B cell (primary cell): ENCODE data around the gene CRMP1. TPM values are rescaled to one million over a fixed set of nuclear protein-coding genes. Genes with fewer than 3 reads are reported as not detected.

Experiments
- ATAC-seq: fragments of 200-7000 bp; cut with Tn5 transposase; one replicate; pipeline ENCODE4 v1.10.0; 2021; ENCODE audit warnings: low read depth, mild to moderate bottlenecking, moderate number of reproducible peaks, moderate library complexity
- CTCF ChIA-PET: fragments of 350-600 bp; sonication (Branson Sonifier 250); formaldehyde crosslinking; loops from one replicate; lab custom pipeline; 2021; ENCODE audit warnings: antibody characterized with exemption, inconsistent platforms; lab: Charles Lee
- POLR2A ChIA-PET: fragments of 350-600 bp; sonication (Branson Sonifier 250); formaldehyde crosslinking; loops from one replicate; lab custom pipeline; 2021; ENCODE audit warnings: antibody characterized with exemption; lab: Charles Lee
- DNase-seq: peaks from one replicate; pipeline ENCODE4 v3.0.0; 2013
- H2AFZ ChIP-seq: 2 replicates; pipeline ENCODE4 v1.6.1; 2012; ENCODE audit warnings: mild to moderate bottlenecking, low read depth, low read length; ENCODE audit not compliant: insufficient read depth, poor library complexity, severe bottlenecking
- H3K27ac ChIP-seq, 2 donors: 1 replicate in 1 of 2; 2 replicates in 1 of 2; pipeline ENCODE4 v1.5.1; 2012 to 2013; ENCODE audit warnings: low read length in 2 of 2, mild to moderate bottlenecking in 2 of 2, moderate library complexity in 1 of 2
- H3K27me3 ChIP-seq, 4 experiments: fragments of 200-600 bp in 1 of 4; sonication (generic) in 1 of 4; replicated peaks in 1 of 4; 1 replicate in 2 of 4; 2 replicates in 2 of 4; pipeline versions ENCODE4 v1.6.1 to v1.7.0; 2013 to 2016; ENCODE audit warnings: low read length in 3 of 4, mild to moderate bottlenecking in 2 of 4, mixed read lengths in 1 of 4, moderate library complexity in 1 of 4; ENCODE audit not compliant: insufficient read depth in 4 of 4, control insufficient read depth in 3 of 4; ENCODE audit errors: control extremely low read depth in 1 of 4
- H3K36me3 ChIP-seq, 2 experiments: replicated peaks in 1 of 2; 1 replicate in 1 of 2; 2 replicates in 1 of 2; pipeline versions ENCODE4 v1.6.1 to v1.7.1; 2013; ENCODE audit warnings: low read length in 1 of 2; ENCODE audit not compliant: insufficient read depth in 2 of 2, control insufficient read depth in 1 of 2; ENCODE audit errors: control extremely low read depth in 1 of 2, extremely low read depth in 1 of 2
- H3K4me1 ChIP-seq, 2 donors: fragments of 200-600 bp in 1 of 2; sonication (generic) in 1 of 2; 1 replicate in 1 of 2; 2 replicates in 1 of 2; pipeline versions ENCODE4 v1.5.1 to v1.6.1; 2013 to 2017; ENCODE audit warnings: low read length in 2 of 2; ENCODE audit not compliant: control insufficient read depth in 2 of 2, insufficient read depth in 2 of 2
- H3K4me2 ChIP-seq: replicated peaks from 2 replicates; pipeline ENCODE3; 2012; ENCODE audit warnings: mild to moderate bottlenecking, low read depth, low read length; ENCODE audit not compliant: poor library complexity, severe bottlenecking
- H3K4me3 ChIP-seq, 5 experiments: fragments of 200-600 bp in 1 of 5; sonication (generic) in 1 of 5; 1 replicate in 3 of 5; 2 replicates in 2 of 5; pipeline versions ENCODE4 v1.5.1 to v1.7.0; 2011 to 2016; ENCODE audit warnings: low read length in 4 of 5, mild to moderate bottlenecking in 4 of 5, low read depth in 2 of 5, control low read depth in 1 of 5, moderate library complexity in 1 of 5; ENCODE audit not compliant: insufficient read depth in 1 of 5; ENCODE audit errors: control extremely low read depth in 1 of 5, extremely low read depth in 1 of 5
- H3K79me2 ChIP-seq: fragments of 200-600 bp; sonication (generic); one replicate; pipeline ENCODE4 v1.6.0; 2016; ENCODE audit warnings: low read length; ENCODE audit not compliant: control insufficient read depth, insufficient read depth
- H3K9ac ChIP-seq: fragments of 200-600 bp; sonication (generic); 2 replicates; pipeline ENCODE4 v1.6.1; 2017; ENCODE audit warnings: mild to moderate bottlenecking, low read length, moderate library complexity
- H3K9me3 ChIP-seq, 3 donors: one replicate each; pipeline versions ENCODE4 v1.6.1 to v1.7.1; 2013; ENCODE audit warnings: low read length in 2 of 3; ENCODE audit not compliant: control insufficient read depth in 2 of 3, insufficient read depth in 1 of 3; ENCODE audit errors: control extremely low read depth in 1 of 3
- H4K20me1 ChIP-seq: 2 replicates; pipeline ENCODE4 v1.6.0; 2012; ENCODE audit warnings: mild to moderate bottlenecking, low read length; ENCODE audit not compliant: insufficient read depth, control insufficient read depth, poor library complexity, severe bottlenecking
- H3K27ac Mint-ChIP-seq: one replicate; pipeline ENCODE4 v1.8.0; 2021; ENCODE audit warnings: mixed read lengths
- H3K27me3 Mint-ChIP-seq: one replicate; pipeline ENCODE4 v1.8.0; 2021; ENCODE audit warnings: mixed read lengths
- H3K4me1 Mint-ChIP-seq: one replicate; pipeline ENCODE4 v1.8.0; 2021; ENCODE audit warnings: mixed read lengths
- H3K4me3 Mint-ChIP-seq: one replicate; pipeline ENCODE4 v1.8.0; 2021; ENCODE audit warnings: mixed read lengths
- H3K9me3 Mint-ChIP-seq: one replicate; pipeline ENCODE4 v1.8.0; 2022; ENCODE audit warnings: mixed read lengths; ENCODE audit not compliant: insufficient read depth
- EZH2 ChIP-seq: IDR thresholded peaks from 2 replicates; pipeline ENCODE4 v1.6.1; 2012; ENCODE audit warnings: borderline replicate concordance, low read depth, mild to moderate bottlenecking, moderate library complexity, low read length; ENCODE audit not compliant: insufficient read depth, poor library complexity, severe bottlenecking
- WGBS: methylation state at CpG from one replicate; pipeline ENCODE4 v1.1.5; 2013; ENCODE audit warnings: missing lambda C conversion rate; ENCODE audit not compliant: insufficient coverage; 5-methylcytosine and 5-hydroxymethylcytosine counted together
- intact Hi-C: fragments of 100-400 bp; cut with micrococcal nuclease; formaldehyde crosslinking; loops from one replicate; pipeline ENCODE4 v1.10.0; 2022
- polyA plus RNA-seq: library from polyadenylated mRNA; depleted of rRNA; stranded (reverse); fragments of >200 nt; gene quantifications from 2 replicates; pipeline ENCODE4 v1.2.3, GENCODE V29; 2012
- total RNA-seq, 2 donors: library from RNA; stranded (reverse); fragments of 120-200 nt in 1 of 2; gene quantifications; 1 replicate in 1 of 2; 2 replicates in 1 of 2; pipeline versions ENCODE4 v1.2.3 to v1.2.4, GENCODE V29; 2013 to 2022
- TF ChIP-seq, protein P1 (sequence below): fragments of 200-600 bp; IDR thresholded peaks from one replicate; pipeline ENCODE4 v1.8.0; 2022; ENCODE audit warnings: antibody characterized with exemption, mild to moderate bottlenecking

Gene CRMP1
- total and polyA plus RNA-seq, 2 donors (not counting 1 experiment from before 2014, with no cell fraction given): 0.13 TPM; not detected in 1

GRCh38 chr4:5877392-5877791 is 15.5 kb downstream of the CRMP1 start:
- POLR2A ChIA-PET: no interaction called here
- DNase-seq: no peak
- H3K9me3 Mint-ChIP-seq: no peaks in the 10 kb centered on the region

DNA sequence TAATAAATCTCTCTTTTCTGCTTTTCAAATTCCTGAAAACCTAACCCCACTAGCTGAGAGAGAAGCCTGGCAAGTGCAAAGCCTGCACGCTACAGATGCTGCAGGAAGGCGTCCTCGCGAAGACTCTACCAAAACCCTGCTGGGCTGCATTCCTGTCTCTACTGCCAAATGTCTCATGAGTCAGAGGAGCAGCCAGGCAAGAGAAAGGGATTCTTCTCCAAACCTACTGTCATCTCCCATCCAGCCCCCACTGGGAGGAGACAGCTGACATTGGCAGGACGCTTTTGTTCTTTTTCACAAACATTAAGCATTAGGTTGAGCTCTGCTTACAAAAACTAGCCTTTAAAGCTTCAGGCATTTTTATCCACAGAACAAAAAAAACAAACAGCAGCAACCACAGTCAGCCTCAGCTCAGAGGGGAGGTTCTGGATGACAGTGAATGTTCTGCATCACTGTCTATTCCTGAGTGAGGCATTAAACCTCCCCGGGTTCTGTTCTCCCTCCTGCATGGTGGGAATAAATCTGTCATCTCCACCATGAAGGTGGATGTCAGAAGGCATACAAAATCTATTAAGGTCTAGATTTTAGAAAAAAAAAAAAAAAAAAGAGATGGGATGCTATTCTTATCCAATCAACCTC is 18.0 kb downstream of the CRMP1 start:
- DNase-seq (no peak), ATAC-seq (no peak)
- no peaks in the 10 kb centered on the region for H3K79me2 ChIP-seq
- POLR2A ChIA-PET: no interaction called here
- H3K4me2 ChIP-seq: no peak overlapping the region
- no peak overlapping the region for H3K4me3 ChIP-seq
- TF ChIP-seq, protein P1, sequence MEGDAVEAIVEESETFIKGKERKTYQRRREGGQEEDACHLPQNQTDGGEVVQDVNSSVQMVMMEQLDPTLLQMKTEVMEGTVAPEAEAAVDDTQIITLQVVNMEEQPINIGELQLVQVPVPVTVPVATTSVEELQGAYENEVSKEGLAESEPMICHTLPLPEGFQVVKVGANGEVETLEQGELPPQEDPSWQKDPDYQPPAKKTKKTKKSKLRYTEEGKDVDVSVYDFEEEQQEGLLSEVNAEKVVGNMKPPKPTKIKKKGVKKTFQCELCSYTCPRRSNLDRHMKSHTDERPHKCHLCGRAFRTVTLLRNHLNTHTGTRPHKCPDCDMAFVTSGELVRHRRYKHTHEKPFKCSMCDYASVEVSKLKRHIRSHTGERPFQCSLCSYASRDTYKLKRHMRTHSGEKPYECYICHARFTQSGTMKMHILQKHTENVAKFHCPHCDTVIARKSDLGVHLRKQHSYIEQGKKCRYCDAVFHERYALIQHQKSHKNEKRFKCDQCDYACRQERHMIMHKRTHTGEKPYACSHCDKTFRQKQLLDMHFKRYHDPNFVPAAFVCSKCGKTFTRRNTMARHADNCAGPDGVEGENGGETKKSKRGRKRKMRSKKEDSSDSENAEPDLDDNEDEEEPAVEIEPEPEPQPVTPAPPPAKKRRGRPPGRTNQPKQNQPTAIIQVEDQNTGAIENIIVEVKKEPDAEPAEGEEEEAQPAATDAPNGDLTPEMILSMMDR: no peak
- no peak for TF ChIP-seq EZH2
- H2AFZ ChIP-seq: no peak overlapping the region
- peaks cover 0 to 9% (median 2%) of the 10 kb centered on the region in 4 experiments for H3K27me3 ChIP-seq
- Mint-ChIP-seq H3K4me1 (peaks cover 12% of the 10 kb centered on the region), H3K9me3 (no peaks in the 10 kb centered on the region), H3K4me3 (no peak overlapping the region), H3K27ac (no peak overlapping the region), H3K27me3 (peaks cover 27% of the 10 kb centered on the region)
- WGBS: 47% methylated on average over 5 of the region's 6 CpGs
- no peak overlapping the region for H3K9ac ChIP-seq
- H4K20me1 ChIP-seq: no peaks in the 10 kb centered on the region
- intact Hi-C loops: no loop called here
- CTCF ChIA-PET: no interaction called here
- H3K36me3 ChIP-seq: no peaks in the 10 kb centered on the region
- peaks cover 0 to 16% (median 0%) of the 10 kb centered on the region in 3 donors for H3K9me3 ChIP-seq
- peaks cover 9 to 12% of the 10 kb centered on the region in 2 donors for H3K4me1 ChIP-seq
- H3K27ac ChIP-seq: no peak overlapping the region

More at GRCh38 chr4:5877392-5877791, 15.5 kb downstream of the CRMP1 start:
- Mint-ChIP-seq H3K4me3 (no peak overlapping the region), H3K27me3 (peaks cover 37% of the 10 kb centered on the region), H3K27ac (no peak overlapping the region), H3K4me1 (no peaks in the 10 kb centered on the region)
- H4K20me1 ChIP-seq: no peaks in the 10 kb centered on the region
- 79% methylated on average over 9 of the region's 9 CpGs for WGBS
- no peak overlapping the region for H3K4me2 ChIP-seq
- H3K4me1 ChIP-seq: no peaks in the 10 kb centered on the region
- intact Hi-C loops: no loop called here
- TF ChIP-seq, protein P1: no peak
- no peak for TF ChIP-seq EZH2
- H3K9ac ChIP-seq: no peak overlapping the region
- CTCF ChIA-PET: no interaction called here
- H3K4me3 ChIP-seq: no peak overlapping the region
- H3K27me3 ChIP-seq: peaks cover 0 to 6% (median 3%) of the 10 kb centered on the region in 4 experiments
- H3K79me2 ChIP-seq: no peaks in the 10 kb centered on the region
- H3K9me3 ChIP-seq: peaks cover 0 to 10% (median 0%) of the 10 kb centered on the region in 3 donors
- no peaks in the 10 kb centered on the region for H3K36me3 ChIP-seq
- ATAC-seq: no peak
- no peak overlapping the region for H2AFZ ChIP-seq
- no peak overlapping the region for H3K27ac ChIP-seq
